ENCODE results near the gene NF1.
"Not testable (repeated sequence)": the region's sequence is repeated elsewhere in the genome, so short reads cannot be mapped to it uniquely, and the experiment has no call there.

NF1 gene, protein sequence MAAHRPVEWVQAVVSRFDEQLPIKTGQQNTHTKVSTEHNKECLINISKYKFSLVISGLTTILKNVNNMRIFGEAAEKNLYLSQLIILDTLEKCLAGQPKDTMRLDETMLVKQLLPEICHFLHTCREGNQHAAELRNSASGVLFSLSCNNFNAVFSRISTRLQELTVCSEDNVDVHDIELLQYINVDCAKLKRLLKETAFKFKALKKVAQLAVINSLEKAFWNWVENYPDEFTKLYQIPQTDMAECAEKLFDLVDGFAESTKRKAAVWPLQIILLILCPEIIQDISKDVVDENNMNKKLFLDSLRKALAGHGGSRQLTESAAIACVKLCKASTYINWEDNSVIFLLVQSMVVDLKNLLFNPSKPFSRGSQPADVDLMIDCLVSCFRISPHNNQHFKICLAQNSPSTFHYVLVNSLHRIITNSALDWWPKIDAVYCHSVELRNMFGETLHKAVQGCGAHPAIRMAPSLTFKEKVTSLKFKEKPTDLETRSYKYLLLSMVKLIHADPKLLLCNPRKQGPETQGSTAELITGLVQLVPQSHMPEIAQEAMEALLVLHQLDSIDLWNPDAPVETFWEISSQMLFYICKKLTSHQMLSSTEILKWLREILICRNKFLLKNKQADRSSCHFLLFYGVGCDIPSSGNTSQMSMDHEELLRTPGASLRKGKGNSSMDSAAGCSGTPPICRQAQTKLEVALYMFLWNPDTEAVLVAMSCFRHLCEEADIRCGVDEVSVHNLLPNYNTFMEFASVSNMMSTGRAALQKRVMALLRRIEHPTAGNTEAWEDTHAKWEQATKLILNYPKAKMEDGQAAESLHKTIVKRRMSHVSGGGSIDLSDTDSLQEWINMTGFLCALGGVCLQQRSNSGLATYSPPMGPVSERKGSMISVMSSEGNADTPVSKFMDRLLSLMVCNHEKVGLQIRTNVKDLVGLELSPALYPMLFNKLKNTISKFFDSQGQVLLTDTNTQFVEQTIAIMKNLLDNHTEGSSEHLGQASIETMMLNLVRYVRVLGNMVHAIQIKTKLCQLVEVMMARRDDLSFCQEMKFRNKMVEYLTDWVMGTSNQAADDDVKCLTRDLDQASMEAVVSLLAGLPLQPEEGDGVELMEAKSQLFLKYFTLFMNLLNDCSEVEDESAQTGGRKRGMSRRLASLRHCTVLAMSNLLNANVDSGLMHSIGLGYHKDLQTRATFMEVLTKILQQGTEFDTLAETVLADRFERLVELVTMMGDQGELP (N-terminal part only)

DNA sequence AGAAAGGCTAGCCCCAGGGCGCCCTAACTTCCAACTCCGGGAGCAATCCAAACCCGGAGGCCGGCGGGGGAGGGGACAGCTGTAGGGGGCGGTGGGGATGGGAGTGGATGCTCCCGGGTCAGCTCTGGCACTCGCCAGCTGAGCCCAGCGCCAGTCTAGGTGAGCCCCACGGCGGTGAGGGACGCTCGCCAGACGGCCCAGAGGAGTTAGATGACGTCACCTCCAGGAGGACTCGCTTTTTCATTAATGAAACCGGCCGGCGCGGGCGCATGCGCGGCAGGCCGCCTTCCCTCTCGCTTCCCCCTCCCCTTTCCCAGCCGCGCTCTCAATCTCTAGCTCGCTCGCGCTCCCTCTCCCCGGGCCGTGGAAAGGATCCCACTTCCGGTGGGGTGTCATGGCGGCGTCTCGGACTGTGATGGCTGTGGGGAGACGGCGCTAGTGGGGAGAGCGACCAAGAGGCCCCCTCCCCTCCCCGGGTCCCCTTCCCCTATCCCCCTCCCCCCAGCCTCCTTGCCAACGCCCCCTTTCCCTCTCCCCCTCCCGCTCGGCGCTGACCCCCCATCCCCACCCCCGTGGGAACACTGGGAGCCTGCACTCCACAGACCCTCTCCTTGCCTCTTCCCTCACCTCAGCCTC, at the start of gene NF1:
NF1 (plus strand) TSS at position 378 of the 636 bp plus-strand sequence. CDS start 333 bp downstream, outside the sequence.
- peak; percentile 98 for DNase-seq

DNA sequence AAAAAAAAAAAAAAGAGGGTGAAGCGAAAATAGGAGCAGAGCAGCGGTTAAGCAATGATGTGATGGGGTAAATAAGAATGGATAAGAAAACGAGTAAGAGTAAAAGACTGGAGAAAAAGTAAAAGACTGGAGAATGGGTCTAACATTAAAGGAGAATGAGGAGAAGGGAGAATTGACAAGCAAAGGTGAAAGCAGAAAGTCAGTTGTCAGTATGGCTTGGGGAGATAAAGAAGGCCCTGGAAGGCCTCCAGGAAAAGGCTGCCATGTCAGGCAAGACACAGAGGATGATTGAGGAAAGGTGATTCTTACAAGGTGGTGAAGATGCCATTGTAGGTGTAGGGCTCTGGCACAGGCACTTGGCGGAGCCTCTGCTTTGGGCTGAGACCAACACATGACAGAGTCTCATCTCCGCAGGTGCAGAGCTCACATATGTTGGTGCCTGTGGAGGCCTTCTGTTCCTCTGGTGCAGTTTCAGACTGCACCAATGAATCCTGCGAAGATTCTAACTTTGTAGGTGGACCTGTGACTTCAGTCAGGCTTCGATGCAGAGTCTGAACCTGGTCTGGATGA, 47.8 kb upstream of the NF1 start:
- not testable (repeated sequence) for DNase-seq

DNA sequence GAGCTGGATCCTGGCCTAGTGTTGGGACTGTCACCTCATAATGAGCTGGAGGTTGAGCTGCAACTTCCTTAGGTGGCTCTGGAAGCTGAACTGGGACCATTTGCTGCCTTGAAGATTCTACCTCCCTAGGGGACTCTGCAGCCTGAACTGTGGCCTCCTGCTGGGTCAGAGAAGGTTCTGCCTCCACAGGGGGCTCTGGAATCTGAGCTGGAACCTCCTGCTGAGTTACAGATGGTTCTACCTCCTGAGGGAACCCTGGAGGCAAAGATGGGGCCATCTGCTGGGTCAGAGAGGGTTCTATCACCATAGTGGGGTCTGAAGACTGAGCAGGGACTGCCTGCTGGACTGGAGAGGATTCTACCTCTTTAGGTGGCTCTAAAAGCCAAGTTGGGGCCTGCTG, 46.6 kb upstream of the NF1 start:
- DNase-seq, result no peak

DNA sequence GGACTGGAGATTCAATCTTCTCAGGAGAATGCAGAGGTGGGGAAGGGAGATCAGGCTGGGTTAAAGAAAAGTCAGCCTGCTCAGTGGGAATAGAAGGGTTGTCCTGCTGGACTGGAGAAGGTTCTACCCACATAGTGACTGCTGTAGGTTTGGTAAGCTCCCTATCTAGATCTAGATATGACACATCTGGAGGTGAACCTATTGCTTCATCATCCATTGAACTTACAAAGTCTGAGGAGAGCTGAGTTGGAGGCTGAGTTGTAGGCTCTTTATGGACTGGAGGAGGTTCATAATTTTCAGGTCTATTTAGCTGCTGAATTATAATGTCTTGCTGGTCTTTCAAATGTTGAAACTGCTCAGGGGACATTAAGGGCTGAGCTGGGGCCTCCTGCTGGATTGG, 46.0 kb upstream of the NF1 start:
- DNase-seq, result peak; percentile 58

DNA sequence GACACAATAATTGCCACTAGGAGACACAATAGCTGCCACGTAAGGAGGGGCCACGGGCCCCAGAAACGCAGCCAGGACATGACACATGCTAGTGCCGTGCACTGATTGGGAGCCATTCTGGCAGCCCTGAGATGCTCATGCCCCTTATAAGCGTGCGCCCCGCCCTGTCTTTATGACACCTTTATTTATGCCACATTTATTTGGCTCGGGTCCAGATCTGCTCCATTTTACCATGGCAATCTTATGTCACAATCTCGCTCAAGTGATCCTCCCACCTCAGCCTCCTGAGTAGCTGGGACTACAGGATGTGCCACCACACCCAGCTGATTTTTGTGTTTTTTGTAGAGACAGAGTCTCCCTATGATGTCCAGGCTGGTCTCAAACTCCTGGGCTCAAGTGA, 43.8 kb upstream of the NF1 start:
- no peak for DNase-seq

DNA sequence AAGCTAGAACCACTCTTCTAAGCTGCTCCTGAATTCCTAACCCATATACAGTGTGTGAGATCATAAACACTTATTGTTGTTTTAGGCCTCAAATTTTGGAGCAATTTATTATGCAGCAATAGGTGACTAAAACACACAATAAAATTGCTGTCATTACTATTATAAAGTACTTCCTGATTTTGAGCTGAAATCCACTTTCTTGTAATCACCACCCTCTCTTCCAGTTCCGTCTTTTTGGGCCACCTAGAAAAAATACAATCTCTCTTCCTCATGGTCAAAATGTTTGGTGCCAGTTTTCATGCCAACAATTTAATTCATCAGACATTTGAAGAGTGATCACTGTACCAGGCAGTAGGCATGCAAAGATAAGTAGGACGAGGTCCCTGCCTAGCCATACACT, 43.3 kb upstream of the NF1 start:
- peak; percentile 38 for DNase-seq

DNA sequence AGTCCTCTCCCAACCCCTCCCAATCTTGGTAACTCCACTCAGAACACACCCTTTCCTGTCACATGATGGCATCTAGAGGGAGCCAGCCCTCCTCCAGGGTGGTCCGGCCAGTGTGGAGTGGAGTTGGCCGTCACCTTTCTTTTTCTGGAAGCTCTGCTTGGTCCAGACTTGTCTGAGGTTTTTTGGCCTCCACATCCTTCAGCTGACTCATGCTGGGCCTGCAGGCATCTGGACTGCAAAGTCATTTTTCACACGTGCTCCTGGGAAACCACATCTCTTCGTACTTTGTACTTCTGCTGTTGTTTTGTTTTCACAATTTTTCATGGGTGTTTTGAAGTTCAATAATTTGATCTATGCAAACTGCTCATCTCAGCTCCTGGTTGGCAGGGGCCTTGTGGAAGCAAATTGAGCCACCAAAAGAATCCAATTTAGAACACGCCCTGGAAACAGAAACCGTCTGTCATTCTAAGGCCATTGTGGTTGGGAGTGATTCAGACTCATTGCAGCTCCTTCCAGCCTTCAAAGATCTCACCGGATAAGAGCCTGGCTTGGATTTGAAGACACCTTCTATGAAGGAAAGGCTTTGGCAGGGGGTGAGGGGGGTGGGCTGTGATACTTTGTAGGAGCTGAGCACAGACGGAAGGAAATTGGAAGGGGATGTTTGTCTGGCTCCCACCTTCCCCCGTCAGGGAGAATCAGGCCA, 42.4 kb upstream of the NF1 start:
- DNase-seq, result peak; percentile 77

DNA sequence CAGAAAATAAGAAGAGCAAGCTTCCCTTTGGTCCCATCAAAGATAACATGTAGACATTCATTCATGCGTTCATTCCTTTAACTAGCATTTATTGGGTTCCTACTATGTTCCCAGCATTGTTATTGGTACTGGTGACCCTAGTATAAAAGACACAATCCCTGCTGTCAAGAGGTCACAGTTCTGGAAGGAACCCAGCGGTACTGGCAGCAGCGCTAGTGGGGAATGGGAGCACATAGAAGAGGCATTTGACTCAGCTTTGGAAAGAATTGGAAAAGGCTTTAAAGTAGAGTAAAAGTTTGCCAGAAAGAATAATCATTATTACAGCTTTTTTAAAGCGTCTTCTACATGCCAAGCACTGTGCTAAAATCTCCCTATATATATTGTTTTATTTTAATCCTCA, 41.7 kb upstream of the NF1 start:
- no peak for DNase-seq

DNA sequence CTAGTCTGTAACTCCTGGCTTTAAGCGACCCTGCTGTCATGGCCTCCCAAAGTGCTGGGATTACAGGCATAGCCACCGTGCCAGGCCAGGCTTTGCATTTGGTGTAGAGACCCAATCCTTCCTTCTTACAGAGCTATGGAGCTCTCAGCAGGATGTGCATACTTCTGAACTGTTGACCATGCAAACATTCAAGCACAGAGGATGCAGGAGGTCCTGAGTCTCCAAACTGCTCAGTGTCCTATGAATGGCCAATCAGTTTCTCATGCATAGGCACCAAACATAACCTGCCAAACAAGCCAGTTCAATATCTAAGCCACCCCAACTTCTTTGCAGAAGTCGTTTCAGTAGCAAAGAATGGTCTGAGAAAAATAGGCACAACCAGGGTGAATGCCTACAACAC, 40.0 kb upstream of the NF1 start:
- DNase-seq, result no peak

DNA sequence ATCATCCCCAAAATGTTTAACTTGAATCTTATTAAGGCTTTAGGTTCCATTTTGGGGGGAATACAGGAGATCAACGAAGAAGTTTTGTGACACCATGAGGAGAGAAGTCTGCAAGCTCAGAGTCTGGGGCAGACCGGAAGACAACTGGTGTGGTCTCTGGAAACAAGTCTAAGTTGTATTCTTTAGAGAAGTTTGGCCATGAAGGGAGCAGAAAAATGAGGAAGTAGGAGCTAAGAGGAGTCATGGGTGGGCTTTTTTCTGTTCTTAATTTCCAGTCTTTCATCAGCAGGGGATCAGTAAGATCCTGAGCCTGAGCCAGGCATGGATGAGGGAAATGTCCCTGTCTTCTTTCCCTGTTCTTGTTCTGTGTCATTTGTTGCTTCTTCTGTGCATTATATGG, 35.8 kb upstream of the NF1 start:
- peak; percentile 78 for DNase-seq

DNA sequence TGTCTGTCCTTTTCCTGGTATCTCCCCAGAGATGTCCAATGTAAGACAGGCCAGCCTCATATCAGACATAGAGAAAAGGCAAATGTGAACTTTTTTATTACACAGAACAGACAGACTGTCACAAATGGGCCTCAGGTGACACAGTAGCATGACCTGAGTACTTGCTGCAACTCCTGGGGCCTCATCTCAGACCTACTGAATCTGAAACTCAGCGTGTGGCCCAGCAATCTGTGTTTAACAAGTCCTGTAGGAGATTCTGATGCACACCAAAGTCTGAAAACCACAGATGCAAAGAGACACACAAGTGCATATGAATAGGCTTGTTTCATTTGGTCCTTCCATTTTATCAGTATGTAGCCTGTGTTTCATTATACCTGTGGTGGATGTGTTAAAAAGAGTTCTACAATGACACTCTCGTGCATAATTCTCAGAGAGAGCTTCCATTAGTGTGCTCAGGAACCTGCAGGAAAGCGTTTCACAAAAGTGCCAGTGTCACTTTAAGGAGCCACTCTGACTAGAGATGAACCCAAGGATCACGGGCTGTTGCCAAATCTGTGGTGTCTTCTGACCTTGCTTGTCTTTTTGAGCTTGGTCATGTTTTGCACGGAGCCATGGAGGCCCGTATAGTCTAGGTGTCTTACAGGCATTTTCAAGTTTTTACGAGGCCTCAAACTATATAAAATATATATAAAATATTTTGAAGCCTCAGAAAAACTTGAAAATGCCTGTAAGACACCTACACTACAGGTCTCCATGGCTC, 33.8 kb upstream of the NF1 start:
- DNase-seq, result no peak

DNA sequence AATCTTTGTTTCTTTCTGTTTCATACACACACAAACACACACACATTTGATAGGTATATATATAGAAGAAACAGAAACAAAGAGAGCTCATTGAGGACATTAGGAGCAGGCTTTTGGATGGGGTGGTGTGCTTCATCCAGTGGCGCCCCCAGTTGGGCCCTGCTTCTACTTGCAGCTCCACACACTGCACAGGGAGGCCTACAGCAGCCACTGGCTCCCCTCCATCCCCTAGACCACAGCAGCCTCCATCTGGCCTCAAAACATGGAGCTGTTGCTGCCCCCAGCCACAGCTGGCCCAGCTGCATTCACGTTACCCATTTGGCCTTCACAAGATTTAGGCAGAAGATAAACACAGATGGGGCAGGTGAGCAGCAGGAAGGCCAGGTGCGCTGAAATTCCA, 33.1 kb upstream of the NF1 start:
- DNase-seq, result peak; percentile 47

DNA sequence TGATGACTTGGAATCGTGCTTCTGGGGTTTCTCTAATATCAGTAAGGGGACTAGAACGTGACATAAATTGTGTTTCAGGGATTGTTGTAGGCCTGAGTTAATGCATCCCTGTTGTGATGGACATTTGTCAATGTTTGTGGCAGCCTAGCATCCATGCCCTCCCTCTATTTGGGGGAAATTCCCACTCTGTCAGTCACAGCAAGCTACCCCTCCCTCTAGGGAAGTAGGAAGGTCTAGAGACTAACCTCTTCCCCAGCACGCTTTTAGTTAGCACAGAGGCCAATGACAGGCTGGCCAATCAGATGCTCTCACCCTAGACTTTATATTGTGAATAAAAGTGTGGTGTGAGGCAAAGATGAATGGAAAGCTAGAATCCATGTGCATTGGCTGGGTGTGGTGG, 32.4 kb upstream of the NF1 start:
- DNase-seq, result no peak

DNA sequence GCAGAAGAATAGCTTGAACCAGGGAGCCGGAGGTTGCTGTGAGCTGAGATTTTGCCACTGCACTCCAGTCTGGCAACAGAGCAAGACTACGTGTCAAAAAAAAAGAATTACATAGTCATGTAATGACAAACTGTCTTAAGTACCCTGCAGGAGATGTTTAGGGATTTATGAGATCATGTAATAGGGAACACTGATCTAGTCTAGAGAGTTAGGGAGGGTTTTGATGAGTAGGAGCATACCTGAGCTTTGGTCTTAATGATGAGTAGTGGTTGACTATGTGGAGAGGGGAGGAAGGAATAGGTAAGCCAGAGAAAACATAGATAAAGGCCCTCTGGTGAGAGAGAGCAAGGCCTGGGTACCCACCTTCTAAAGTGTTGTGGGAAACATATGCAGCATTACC, 30.1 kb upstream of the NF1 start:
- no peak for DNase-seq

DNA sequence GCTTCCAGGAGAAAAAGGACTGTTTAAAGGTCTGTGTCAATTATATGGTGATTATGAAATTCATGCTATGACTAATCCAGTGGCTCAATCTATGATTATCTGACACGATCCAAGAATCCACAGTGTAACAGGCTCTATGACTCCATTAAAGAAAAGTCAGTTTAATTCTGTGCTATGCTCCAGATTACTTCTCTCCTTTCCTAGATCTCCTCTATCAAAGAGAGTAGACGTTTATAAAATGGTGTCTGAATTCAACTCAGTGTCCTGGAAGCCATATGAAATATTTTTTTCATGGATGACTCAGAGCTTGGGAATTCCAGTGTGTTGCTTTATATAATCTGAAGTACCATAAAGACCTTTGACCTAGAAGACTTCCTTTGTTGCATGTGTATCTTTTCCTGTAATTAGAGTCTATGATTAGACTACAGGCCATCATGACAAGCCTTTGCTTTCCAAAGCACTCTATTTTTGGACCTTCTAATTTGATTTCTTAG, 27.0 kb upstream of the NF1 start:
- peak; percentile 13 for DNase-seq

DNA sequence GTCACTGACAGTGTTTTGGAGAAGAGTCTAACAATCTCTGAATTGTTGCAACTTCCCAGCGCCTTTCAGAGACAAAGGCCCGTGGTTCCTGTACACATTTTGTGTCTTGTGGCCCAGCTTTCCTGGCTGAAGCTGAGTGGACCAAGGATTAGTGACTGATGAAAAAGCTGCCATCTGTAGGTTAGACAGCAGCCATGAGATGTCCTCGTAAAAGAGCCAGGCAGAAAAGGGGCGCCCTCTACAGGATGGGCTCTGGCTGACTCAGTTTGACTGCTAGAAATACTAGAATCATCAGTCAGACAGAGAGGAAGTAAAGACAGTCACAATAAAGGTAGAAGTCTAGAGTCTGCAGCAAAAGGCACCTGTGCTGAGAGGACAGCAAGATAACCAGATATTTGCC, 26.5 kb upstream of the NF1 start:
- DNase-seq, result peak; percentile 82

DNA sequence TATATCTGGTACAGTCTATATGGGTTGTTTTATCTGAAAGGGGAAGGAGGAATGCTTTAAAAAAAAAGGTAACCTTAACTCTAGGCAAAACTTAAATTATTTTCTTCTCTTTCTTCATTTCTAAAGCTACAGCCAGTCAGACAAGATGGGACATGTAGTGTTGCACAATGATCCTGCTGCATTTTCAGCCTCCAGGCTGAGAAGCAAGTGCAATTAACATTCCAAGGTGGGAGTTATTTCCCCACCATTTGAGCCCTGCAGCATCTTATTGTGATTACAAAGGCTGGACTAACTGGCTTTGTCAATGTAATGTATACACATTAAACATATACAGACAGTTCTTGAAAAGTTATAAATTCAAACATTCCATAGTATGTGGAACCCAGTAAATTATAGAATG, 22.6 kb upstream of the NF1 start:
- DNase-seq, result no peak

DNA sequence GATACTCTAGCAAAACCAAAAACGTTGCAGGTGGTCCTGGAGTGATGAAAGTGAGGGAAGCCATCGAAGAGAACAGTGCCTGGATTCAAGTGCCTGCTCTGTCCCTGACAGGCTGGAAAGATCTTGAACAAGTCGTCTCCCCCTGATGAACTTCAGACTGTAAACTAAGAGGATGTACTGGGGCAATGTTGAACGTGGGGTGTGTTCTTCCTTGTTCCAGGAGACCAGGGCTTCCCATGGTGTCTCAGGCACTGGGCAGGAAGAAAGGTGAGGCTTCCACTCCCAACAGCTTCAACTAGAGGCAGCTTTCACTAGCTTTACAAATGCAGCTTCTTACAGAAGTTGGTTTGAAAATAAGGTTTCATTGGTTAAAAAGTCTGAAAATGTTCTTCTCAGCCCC, 21.4 kb upstream of the NF1 start:
- no peak for DNase-seq

DNA sequence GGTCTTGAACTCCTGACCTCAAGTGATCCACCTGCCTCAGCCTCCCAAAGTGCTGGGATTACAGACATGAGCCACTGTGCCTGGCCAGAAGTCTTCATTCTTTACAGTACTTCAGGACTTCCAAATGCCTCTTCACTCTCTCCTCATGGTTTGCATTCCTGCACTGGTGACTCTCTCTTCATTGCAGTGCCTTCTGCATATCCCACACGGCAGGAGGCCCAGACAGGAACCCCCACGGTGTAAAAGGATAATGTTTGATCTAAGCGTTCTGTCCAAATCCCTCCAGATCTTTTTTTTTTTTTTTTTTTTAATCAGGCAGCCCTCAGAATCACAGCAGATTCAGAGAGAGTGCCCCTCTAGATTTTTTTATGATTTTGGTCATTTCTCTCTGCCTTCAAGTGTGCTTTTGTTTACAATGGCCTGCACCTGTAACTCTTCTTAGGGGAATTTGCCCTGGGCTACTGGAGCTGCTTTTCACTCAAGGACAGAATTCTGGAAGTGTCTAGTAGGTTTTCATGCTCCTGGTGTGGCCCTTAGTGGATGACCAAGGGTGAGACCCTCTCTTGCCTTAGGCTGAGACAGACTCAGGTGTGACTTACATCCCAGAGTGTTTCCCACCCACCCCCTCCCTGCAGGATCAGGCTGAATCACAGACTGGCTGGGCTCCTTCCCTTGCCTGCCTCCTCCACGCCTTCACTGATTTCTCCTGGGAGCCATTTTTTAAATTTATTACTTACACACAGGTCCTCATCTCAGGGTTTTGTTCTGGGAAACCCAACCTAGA, 19.8 kb upstream of the NF1 start:
- DNase-seq, result no peak

DNA sequence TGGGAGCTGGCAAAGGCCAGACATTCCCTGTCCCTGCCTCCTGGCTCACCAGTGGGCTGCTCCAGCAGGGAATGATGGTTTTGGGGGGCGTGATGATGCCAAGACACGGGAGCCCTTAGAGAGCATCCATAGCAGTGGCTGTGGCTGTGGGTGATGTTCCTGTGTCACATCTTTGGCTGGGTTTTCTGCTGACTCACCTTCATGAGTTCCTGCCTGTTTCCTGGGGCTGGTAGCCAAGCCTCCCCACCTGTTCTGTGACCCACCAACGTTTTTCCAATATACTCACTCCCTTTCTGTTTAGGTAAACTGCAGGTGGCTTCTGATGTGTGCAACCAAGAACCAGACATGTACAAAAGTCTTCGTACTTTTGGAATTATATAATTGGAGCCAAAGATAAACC, 16.5 kb upstream of the NF1 start:
- peak; percentile 19 for DNase-seq
